T follicular helper cell (primary cell): ENCODE measurements around the gene FNBP1L.

Source experiments
- DNase-seq: peaks from one replicate; pipeline ENCODE4 v3.0.0-alpha.2; 2020; ENCODE audit warnings: low read depth

FNBP1L gene

DNA sequence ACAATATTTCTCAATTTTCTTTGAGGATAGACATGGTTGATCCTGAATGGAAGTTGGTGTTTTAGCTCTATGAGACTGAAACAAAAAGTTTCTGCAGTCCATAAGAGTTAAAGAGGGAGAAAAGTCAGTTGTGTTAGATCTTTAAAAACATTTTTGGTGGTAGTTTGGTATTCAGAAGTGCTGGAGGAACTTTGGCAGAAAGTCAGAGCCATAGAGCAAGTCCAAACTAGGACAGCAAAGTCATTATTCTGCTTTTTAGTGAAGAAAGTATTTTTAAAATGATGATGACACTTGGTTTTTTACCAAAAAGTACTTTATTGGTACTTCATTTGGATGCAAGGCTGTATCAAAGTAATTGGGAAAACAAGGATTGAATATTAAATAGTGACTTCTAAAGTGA, 41.8 kb downstream of the FNBP1L start:
- no peak for DNase-seq

- DNase-seq, result no peak
These were observed 42.4 kb downstream of the FNBP1L start for GRCh38 chr1:93490357-93490756.

- DNase-seq, result no peak
These were observed 48.0 kb downstream of the FNBP1L start for GRCh38 chr1:93495911-93496310.

DNA sequence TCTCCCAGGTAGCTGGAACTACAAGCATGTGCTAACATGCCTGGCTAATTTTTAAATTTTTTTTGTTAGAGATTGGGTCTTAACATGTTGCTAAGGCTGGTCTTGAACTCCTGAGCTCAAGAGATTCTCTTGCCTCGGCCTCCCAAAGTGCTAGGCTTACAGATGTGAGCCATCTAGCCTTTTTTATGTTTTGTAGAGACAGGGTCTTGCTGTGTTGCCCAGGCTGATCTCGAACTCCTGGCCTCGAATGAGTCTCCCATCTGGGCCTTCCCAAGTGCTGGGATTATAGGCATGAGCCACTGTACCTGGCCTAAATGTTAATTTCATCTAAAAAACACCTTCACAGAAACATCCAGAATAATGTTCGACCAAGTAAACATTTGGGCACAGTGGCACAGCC, 48.6 kb downstream of the FNBP1L start:
- no peak for DNase-seq

GRCh38 chr1:93499075-93499474, 51.2 kb downstream of the FNBP1L start:
- no peak for DNase-seq

DNA sequence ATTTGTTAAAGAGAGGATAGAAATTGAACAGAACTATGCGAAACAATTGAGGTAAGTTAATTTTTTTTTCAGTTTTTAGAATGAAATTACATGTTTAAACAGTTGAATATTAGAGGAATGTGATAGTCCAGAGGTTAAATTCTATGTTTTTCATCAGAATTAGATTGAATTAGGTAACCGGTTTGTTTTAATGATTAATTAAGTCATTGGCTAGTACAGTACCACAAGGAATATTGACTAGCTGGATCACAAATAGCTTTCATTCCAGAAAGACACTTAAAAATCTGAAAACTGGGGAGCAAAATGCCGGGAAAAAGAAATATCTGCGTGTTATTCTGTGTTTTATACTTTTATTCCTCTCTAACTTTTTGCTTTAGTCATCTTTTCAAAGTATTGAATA, 51.6 kb downstream of the FNBP1L start:
- no peak for DNase-seq

DNA sequence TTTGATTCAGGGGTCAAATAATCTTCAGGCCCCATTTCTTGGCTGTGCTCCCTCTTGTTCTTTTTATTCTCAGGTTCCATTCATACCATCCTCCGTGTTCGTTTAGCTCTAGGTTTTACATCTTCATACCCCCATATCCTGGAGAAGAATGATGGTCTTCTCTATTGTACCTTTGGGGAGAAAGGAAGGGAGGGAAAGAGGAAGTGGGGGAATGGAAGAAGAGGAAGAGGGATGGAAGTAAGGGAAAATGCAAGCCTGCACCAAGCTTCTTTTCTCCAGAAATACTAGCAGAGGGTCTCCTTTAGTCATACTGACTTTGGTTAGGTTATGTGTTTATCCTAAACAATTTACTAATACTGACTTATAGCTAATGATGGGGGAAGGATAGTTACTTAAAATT, 52.4 kb downstream of the FNBP1L start:
- DNase-seq, result no peak

DNA sequence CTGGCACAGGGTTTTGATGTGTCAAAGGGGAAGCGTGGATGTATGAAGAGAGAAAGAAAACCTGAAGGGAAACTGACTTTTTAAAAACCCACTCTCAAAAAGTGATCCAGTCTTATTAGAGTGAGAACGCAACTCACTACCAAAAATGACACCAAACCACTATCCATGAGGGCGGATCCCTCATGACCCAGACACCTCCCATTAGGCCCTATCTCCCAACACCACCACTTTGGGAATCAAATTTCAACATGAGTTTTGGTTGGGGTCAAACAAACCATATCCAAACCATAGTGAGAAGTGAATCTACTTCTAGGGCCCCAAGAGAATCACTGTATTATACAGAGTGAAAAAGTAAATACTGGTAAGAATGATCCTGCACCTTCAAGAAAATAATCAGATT, 53.5 kb downstream of the FNBP1L start:
- DNase-seq, result no peak

- DNase-seq, result no peak
These were observed 54.0 kb downstream of the FNBP1L start for GRCh38 chr1:93501829-93502369.

GRCh38 chr1:93502571-93502970, 54.7 kb downstream of the FNBP1L start:
- no peak for DNase-seq

GRCh38 chr1:93503163-93503562, 55.2 kb downstream of the FNBP1L start:
- no peak for DNase-seq

DNA sequence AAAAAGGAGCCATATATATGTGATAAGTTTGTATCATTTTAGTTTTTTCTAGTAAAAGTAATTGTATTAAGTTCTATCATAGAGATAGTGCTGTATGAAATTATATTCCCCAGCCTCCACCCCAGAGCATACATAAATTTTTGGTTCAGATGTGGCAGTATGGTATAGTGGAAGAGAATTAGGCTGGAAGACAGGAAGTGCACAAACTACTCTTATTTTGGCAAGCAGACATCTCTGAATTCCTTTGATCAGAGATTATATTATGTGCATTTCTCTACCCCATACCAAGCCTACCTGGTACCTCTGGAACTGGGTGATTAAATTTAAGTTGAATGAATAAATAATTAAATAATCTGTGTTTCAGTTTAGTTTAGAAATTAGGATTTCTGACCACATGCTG, 55.9 kb downstream of the FNBP1L start:
- no peak for DNase-seq

GRCh38 chr1:93504247-93505033, 56.5 kb downstream of the FNBP1L start:
- DNase-seq, result no peak

GRCh38 chr1:93506126-93506525, 58.2 kb downstream of the FNBP1L start:
- DNase-seq, result no peak

GRCh38 chr1:93516164-93516563, 68.2 kb downstream of the FNBP1L start:
- no peak for DNase-seq

- DNase-seq, result no peak
These were observed 70.6 kb downstream of the FNBP1L start for GRCh38 chr1:93518516-93518915.

- no peak for DNase-seq
These were observed 71.4 kb downstream of the FNBP1L start for GRCh38 chr1:93519199-93519829.

- DNase-seq, result no peak
These were observed 73.7 kb downstream of the FNBP1L start for GRCh38 chr1:93521618-93522017.

- DNase-seq, result no peak
These were observed 74.8 kb downstream of the FNBP1L start for GRCh38 chr1:93522721-93523120.

DNA sequence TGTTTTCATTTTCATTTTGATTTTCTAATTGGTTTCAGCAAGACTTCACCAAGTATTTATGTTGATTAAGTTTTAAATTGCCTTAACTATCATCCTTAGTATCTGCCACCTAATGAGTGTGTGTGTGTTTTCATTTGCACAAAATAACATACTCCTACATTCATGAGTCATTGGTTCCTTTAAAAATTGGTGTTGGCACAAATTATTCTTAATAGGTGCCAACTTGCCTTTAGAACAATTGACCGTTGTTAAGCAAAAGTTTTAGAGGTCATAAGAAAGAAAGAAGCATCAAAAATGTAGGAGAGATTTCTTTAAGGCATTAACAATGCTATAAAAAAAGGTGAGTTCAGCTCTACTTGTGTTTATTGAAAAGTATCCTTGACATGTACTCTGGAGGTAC, 77.5 kb downstream of the FNBP1L start:
- no peak for DNase-seq

- DNase-seq, result no peak
These were observed 78.5 kb downstream of the FNBP1L start for GRCh38 chr1:93526431-93526830.

- DNase-seq, result no peak
These were observed 80.5 kb downstream of the FNBP1L start for GRCh38 chr1:93528412-93528811.

GRCh38 chr1:93531193-93531592, 83.3 kb downstream of the FNBP1L start:
- no peak for DNase-seq
